Measurements from ENCODE around the gene NACC1.

NACC1 gene

GRCh38 chr19:13102666-13103580, 15.1 kb upstream of the NACC1 start, which contains the start of gene LYL1:
LYL1 (minus strand) TSS chr19:13102858; CDS start chr19:13101171, 1,687 bp downstream.
- peak; percentile 86 for TF ChIP-seq POLR2AphosphoS5 (IDR thresholded peaks at IDR 0.05; ENCODE audit: low read depth)
- peak; percentile 21; the same call in 1 of the 2 replicates for TF ChIP-seq GABPA (IDR thresholded peaks at IDR 0.05; ENCODE audit: low read depth)
- TF ChIP-seq REST (IDR thresholded peaks at IDR 0.05; ENCODE audit: insufficient replicate concordance, low read depth) = peak; percentile 62
- peak; percentile 94 for TF ChIP-seq SPI1 (IDR thresholded peaks at IDR 0.05; ENCODE audit: borderline replicate concordance, low read depth)
- TF ChIP-seq CTCF (IDR thresholded peaks at IDR 0.05; ENCODE audit: insufficient read depth, low read length) = no peak
- no peaks in the 10 kb centered on the region for H3K27me3 ChIP-seq (ENCODE audit: insufficient read depth, poor library complexity, severe bottlenecking)
- H3K4me3 ChIP-seq (replicated peaks; ENCODE audit: insufficient read depth, low read length) = peak within 1 kb of the TSS; percentile 96
- peak; percentile 92 to 98 for DNase-seq (ENCODE audit: low read depth in 1 of 2, low spot score in 1 of 2)
- H3K27ac ChIP-seq (replicated peaks) = peak within 1 kb of the TSS; percentile 99

- TF ChIP-seq SPI1 (IDR thresholded peaks at IDR 0.05; ENCODE audit: borderline replicate concordance, low read depth) = no peak
- TF ChIP-seq POLR2AphosphoS5 (IDR thresholded peaks at IDR 0.05; ENCODE audit: low read depth) = no peak
- TF ChIP-seq CTCF (IDR thresholded peaks at IDR 0.05; ENCODE audit: insufficient read depth, low read length) = no peak
- TF ChIP-seq GABPA (IDR thresholded peaks at IDR 0.05; ENCODE audit: low read depth) = no peak
- TF ChIP-seq REST (IDR thresholded peaks at IDR 0.05; ENCODE audit: insufficient replicate concordance, low read depth) = no peak
- H3K4me3 ChIP-seq (replicated peaks; ENCODE audit: insufficient read depth, low read length) = peak overlapping the region; percentile 48
- H3K27me3 ChIP-seq (ENCODE audit: insufficient read depth, poor library complexity, severe bottlenecking) = no peaks in the 10 kb centered on the region
- peak in 1 of 2 experiments; percentile 77 for DNase-seq (ENCODE audit: low read depth in 1 of 2, low spot score in 1 of 2)
- H3K27ac ChIP-seq (replicated peaks) = peak overlapping the region; percentile 99
Measured at GRCh38 chr19:13103581-13104359, 14.3 kb upstream of the NACC1 start.

GRCh38 chr19:13104360-13104847, 13.7 kb upstream of the NACC1 start:
- peak overlapping the region; percentile 48 for H3K4me3 ChIP-seq (replicated peaks; ENCODE audit: insufficient read depth, low read length)
- peak; percentile 95 to 97 for DNase-seq (ENCODE audit: low read depth in 1 of 2, low spot score in 1 of 2)

More at GRCh38 chr19:13104360-13104847, 13.7 kb upstream of the NACC1 start:
- no peaks in the 10 kb centered on the region for H3K27me3 ChIP-seq (ENCODE audit: insufficient read depth, poor library complexity, severe bottlenecking)
- H3K27ac ChIP-seq (replicated peaks) = peak overlapping the region; percentile 99
- peak; percentile 100 for TF ChIP-seq POLR2AphosphoS5 (IDR thresholded peaks at IDR 0.05; ENCODE audit: low read depth)
- peak; percentile 66 for TF ChIP-seq REST (IDR thresholded peaks at IDR 0.05; ENCODE audit: insufficient replicate concordance, low read depth)
- peak; percentile 74 for TF ChIP-seq GABPA (IDR thresholded peaks at IDR 0.05; ENCODE audit: low read depth)
- TF ChIP-seq CTCF (IDR thresholded peaks at IDR 0.05; ENCODE audit: insufficient read depth, low read length) = peak; percentile 85
- no peak for TF ChIP-seq SPI1 (IDR thresholded peaks at IDR 0.05; ENCODE audit: borderline replicate concordance, low read depth)
